Glomerular endothelial cell (primary cell): ENCODE data around the gene DAP. TPM values are rescaled to one million over a fixed set of nuclear protein-coding genes. Genes with fewer than 3 reads are reported as not detected.
"Not testable (repeated sequence)": the region's sequence is repeated elsewhere in the genome, so short reads cannot be mapped to it uniquely, and the experiment has no call there.

ENCODE experiments used
- DNase-seq: peaks from one replicate; pipeline ENCODE4 v3.0.0-alpha.2; 2011; ENCODE audit warnings: low read depth, low spot score; ENCODE audit errors: extremely low read depth
- total RNA-seq: library from RNA; depleted of rRNA; stranded (reverse); fragments of >200 nt; gene quantifications from 2 replicates; pipeline ENCODE4 v1.2.3, GENCODE V29; 2015

DAP gene
- total RNA-seq, 1 donor from 2014 or later, result 118 TPM

- no peak for DNase-seq
Measured at GRCh38 chr5:10675177-10675700, 85.8 kb downstream of the DAP start.

DNA sequence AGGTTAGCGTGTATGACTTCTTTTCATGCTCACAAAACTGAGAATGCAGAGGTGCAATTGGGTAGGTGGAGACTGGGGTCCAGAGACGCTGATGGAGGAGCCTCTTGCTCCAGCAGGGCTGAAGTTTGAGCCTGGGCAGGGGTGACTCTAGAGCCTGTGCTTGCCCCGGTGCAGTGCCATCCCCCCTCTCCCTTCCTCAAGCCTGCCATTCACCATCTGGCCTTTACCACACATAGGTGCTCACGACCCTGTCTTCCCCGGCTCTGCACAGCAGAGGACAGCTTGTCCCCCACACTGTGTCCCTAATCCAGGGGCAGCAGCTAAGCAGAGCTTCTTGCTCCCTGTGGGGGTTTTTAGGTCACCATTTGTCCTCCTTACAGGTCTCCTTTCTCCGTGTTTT lies 86.5 kb downstream of the DAP start:
- no peak for DNase-seq

GRCh38 chr5:10674096-10674495 lies 86.9 kb downstream of the DAP start:
- no peak for DNase-seq

- no peak for DNase-seq
Measured at GRCh38 chr5:10673407-10673806, 87.6 kb downstream of the DAP start.

DNA sequence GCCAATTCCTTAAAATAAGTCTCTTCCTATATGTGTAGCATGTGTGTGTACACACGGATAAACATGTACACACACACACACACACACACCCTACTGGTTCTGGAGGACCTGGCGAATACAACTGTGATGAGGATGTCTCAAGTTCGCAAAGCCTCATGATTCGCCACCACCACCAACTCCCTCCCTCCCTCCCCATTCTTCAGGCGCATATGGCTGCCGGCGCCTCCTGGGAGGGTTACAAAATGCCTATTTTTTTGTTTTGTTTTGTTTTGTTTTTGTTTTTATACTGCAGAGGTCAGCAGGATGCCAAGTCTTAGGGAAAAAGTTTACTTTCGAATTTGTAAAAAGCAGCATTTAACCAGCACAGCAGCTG lies 88.0 kb downstream of the DAP start:
- DNase-seq, result no peak

GRCh38 chr5:10672146-10673016 lies 88.7 kb downstream of the DAP start:
- DNase-seq, result no peak

GRCh38 chr5:10671041-10672008 lies 89.7 kb downstream of the DAP start:
- DNase-seq, result no peak

DNA sequence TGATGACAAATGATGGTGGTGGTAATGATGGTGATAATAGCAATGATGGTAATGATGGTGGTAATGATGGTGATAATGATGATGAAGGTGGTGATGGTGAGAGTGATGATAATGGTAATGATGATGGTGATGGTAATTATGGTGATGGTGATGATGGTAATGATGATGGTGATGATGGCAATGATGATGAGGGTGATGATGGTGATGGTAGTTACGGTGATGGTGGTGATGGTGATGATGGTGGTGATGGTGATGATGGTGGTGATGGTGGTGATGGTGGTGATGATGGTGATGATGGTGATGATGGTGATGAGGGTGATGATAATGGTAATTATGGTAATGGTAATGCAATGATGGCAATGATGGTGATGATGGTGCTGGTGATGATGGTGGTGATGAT lies 91.1 kb downstream of the DAP start:
- no peak for DNase-seq

DNA sequence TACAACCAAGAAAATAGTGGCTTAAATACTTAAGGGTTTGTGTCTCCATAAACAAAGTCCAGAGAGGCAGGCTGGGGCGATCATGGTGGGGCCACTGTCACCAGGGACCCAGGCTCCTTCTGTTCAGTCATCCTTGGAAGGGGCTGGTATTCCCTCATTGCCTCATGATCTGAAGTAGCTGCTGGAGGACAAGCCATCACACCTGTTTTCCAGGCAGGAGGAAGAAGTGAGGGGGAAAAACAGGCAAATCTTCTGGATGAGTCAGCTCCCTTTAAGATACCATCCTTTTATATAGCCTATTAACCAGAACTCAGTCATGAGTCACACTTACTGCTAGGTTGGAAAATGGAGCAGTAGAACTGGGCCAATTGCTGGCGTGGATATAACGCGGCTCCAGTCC lies 92.3 kb downstream of the DAP start:
- DNase-seq, result no peak

DNA sequence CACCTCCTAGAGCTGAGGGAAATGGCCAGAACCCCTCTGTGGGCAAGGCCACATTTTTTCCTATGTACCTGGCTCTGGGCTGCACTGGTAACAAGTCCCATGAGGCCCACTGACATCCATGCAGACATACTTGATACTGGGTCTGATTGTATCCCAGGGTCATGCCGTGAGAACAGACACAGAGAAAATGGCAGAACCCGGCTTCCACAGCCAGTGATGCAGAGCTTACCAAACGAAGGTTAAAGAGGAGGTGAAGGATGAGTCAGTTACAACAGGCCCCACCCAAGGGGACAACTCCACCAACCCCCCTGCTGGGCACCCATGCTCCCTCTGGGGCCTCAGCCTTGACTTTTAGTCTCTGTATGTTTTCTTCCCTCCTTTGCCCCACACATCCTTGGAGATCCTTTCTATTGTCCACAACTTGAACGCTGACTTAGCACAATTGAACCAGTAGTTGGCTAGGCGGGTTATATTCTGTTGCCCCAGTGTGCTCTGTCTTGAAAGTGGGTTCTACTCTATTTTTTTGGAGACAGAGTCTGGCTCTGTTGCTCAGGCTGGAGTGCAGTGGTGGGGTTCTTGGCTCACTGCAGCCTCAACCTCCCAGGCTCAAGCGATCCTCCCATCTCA lies 93.5 kb downstream of the DAP start:
- no peak for DNase-seq

GRCh38 chr5:10666531-10667299 lies 94.3 kb downstream of the DAP start:
- no peak for DNase-seq

- DNase-seq, result no peak
Measured at GRCh38 chr5:10665799-10666198, 95.2 kb downstream of the DAP start.

DNA sequence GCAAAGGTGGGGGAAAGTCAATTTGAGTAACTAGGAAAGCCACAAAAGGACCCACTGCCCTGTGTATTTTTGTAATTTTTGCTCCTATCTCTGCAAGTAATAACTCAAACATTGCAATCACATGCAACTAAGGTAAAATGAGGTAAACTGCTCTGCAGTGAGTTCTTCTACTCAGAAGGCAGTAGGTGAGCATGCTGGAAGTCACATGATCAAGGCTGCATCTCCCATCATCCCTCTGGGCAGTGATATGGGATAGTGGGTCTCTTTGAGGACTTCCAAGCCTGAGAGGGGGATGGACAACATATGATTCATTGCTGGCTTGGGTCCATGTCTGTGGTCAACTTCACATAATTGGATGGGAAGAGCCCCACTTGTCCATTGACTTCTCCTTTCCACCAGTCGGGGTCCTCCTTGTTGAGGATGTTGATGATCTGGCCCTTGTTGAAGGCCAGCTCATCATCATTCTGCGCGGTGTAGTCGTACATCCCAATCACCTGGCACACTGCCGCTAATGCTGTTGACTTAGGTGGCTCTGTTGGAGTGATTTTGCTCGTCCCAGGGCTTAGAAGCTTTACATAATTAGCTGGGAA lies 96.8 kb downstream of the DAP start:
- not testable (repeated sequence) for DNase-seq

DNA sequence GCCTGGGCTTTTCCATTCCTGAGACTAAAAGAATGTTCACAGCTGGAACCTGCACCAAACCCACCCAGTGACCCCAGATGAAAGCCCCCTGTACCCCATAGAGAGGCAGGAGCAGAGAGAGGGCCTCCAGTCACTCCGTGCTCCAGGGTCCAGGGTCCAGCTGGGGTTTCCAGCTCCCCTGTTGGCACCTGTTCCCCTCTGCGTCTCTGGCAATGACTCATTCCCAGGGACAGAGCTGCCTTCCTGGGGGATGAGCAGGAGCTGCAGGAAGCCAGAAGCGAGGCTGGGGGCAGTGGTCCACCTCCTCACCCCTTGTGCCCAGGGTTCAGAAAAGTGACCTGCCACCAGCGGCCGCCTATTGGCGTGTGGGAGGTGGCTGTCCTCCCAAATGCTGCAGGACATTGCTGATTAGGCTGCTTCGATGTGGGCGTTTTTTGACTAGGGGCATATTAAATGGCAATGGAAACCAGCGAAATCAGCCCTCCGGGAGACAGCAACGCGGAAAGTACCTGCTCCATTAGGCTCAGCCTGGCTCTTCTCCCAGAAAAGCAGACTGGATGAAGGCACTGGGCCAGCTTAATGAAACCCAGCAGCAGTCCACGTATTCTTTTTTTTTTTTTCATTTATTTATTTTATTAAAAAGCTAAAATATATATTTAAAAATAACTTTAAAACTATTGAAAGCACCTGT lies 97.4 kb downstream of the DAP start:
- DNase-seq, result no peak

- DNase-seq, result no peak
Measured at GRCh38 chr5:10662661-10663488, 98.2 kb downstream of the DAP start.

GRCh38 chr5:10662083-10662482 lies 99.0 kb downstream of the DAP start:
- DNase-seq, result no peak

DNA sequence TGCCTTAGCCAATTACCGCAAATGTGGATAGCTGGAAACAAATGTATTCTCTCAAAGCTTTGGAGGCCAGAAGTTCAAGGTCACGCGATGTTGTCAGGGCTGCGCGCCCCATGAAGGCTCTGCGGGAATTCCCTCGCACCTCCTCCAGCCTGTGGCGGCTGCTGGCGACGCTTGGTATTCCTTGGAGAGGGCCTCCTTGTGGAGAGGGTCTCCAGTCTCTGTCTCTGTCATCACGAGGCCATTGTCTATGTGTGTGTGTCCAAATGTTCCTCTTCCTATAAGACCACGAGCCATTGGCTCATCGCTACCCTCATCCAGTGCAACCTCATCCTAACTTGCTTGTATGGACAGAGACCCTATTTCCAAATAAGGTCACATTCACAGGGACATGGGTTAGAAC lies 99.6 kb downstream of the DAP start:
- DNase-seq, result no peak

- DNase-seq, result no peak
Measured at GRCh38 chr5:10660720-10661387, 100.2 kb downstream of the DAP start.
